ENCODE data around the gene FANCI.

Gene FANCI

DNA sequence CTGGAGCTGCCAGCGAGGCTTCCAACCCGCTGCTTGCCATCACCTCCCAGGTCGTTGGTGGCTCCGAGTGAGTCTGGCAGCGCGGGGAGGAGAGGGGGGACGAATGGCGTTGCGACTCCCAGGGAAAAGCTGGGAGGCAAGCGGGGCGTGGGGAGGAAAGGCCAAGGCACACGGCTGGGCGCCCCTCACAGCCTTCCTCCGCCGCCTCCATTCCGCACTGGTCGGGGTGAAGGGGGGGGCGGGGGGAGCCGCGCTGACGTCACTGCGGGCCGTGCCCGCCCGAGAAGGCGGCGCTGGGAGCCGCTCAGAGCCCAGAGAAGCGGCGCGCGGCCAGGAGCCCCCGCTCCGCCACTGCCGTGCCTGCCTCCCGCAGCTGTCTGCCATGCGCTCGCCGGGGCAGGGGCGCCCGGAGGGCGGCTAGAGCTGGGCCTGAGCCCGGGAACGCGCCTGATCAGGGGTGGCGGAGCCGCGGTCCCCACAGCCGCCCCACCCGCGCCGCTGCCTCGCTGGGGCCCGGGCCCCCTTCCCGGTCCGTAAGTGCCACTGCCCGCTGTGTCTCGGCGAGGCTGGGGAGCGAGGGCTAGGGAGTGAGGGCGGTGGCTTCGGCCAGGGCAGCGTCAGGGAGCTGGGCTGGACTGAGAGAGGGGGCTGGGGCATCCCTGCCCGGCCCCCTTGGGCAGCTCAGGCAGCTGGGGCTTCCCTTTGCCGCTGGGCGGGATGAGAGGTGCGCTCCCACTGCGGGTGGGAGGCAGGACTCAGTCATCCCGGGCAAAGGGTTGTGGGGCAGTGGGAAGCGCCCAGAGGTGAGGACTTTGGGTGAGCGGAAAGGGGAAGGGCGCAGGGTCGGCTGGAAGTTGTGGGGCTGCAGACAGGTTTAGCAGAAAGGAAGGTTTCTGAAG is 118.7 kb downstream of the FANCI start:
- peak in 11 of 14 donors; percentile 36 to 83 (median 64) for DNase-seq

DNA sequence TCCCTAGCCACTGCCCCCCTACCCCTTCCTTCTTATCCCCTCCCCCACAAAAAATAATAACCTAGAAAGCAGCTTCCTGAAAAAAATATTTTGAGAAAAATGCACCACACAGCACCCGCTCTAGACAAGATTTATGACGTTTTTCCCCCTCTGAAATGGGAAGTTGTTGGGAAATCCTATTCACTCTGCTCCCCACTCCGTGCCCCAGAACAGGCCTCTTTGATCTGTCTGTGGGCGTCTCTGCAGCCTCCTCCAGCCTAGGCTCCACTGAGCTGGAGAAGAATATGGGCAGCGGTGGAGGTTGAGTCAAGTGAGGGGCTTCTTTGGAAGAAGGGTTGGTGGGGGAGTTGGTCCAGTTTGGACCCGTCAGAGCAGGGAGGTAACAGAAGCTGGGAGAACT is 119.4 kb downstream of the FANCI start:
- DNase-seq = no peak

DNA sequence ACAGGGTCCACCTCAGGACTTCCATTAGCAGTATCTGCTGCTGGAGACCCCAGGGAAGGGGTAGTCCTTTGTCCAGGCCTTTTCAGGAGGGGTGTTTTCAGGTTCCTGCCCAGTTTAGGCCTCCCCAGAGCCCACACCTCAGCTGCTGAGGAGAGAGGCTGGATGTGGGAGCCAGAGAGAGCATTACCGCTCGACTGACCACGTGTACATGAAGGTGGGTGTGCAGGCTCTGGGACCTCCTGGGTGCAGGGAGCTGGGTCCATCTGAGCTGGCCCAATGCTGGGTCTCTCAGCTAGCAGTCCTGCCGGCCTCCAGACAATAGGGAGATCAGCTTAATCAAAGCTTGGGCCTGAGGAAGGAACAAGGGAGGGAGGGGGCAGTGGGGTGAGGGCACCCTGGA is 120.0 kb downstream of the FANCI start:
- no peak for DNase-seq

DNA sequence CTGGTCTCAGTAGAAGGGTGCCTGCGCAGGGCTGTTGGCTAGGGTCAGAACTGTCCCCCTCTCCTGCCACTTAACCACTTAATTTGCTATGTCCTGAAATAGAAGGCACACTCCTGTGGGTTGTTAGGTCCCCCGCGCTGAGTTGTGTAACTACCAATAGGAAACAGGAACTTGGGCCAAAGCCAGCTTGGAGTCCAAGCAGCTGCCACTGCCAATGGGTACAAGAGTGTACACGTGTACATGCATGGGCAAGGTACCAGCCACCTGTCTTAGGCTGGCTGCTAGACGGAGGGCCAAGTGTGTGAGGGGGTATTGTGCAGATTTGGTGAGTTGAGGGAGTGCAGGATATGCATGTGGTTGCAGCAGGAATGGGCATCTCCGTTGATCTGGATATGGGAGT is 120.6 kb downstream of the FANCI start:
- DNase-seq = peak in 4 of 14 donors; percentile 32 to 79 (median 46)

DNA sequence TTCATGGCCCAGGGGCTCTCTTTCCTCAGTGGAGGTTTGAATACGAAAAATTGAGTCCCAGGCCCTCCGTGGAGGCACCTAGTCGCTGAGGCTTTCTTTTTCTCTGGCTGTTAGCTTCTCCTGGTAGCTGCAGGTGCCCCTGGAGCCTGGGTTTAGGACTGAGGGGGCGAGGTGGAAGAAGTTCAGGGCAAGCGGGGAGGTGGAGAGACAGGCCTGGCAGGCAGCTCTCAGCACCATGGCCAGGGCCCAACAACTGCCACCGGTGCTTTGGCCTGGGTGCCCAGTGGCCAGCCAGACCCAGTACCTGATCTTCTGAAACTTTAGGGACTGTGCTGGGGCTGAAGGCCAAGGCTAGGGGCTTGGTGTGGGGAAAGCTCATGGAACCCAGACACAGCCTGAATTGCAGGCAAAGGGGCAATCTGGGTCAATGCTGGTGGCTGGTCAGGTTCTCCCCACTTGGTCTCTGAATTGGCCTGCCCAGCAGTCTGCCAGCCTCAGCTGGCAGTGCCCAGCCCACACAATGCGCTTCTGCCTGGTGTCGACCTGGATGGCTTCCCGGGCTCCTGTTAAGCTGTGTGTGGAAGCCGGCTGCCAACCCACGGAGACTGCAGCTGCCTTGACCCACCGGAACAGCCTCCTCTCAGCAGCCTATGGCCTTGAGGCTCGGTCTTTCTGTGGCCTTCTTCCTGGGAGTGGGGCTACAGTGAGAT is 121.1 kb downstream of the FANCI start:
- peak in 9 of 14 donors; percentile 43 to 82 (median 70) for DNase-seq

DNA sequence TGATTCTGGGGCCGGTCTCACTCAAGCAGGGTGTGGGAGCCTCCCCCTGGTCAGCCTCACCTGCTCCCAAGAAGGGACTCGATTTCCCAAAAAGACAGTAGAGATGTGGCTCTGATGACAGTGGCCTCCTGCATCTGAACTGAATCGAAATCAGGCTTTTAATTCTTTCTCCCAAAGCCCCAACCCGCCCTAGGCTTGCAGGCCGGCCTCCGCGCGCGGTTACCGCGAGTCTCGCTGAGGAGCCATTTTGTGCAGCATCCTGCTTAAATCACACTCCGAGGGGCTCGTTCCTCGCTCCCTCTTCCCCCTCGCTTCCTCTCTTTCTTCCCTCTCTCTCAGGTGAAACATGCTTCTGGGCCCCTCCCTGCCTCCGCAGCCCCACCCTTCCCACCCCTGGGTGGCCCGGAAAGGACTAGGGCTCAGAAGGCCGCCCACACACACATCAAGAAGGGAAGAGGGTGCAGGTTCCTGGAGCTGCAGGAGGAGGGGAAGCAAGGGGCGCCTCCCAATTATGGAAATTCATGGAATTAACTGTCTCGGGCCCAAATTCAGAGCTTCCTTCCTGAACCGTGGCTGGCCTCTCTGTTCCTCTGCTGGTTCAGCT is 121.8 kb downstream of the FANCI start:
- DNase-seq = no peak

Measured in C1 segment of cervical spinal cord (tissue), 14 donors.